ENCODE results near the gene TTC3.

Gene TTC3

DNA sequence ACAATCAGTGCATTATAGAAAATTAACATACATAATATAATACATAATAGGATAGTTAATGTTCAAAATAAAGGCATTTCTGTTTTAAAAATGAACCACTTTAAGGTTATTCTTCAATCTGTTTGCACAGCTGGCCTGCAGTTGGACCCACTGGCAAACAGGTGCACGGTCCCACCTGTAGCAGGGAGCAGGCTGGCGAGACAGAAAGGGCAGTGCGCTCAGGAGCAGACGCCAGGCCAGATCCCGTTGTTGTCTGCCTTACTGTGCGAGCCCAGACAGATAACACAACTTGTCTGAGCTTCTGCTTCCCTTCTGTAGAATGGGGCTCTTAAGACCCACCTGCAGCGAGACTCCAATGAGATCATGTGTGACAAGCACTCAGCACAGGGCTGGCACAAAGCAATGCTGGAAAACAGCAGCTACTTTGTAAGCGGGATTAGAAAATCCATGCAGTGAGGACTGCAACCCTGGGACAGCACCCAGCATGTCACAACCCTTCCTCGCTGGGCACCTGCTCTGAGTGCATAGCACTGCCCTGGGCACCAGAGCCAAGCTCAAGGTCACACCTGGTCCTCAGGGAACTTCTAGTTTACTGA, 160.6 kb downstream of the TTC3 start:
- TF ChIP-seq, protein P1, sequence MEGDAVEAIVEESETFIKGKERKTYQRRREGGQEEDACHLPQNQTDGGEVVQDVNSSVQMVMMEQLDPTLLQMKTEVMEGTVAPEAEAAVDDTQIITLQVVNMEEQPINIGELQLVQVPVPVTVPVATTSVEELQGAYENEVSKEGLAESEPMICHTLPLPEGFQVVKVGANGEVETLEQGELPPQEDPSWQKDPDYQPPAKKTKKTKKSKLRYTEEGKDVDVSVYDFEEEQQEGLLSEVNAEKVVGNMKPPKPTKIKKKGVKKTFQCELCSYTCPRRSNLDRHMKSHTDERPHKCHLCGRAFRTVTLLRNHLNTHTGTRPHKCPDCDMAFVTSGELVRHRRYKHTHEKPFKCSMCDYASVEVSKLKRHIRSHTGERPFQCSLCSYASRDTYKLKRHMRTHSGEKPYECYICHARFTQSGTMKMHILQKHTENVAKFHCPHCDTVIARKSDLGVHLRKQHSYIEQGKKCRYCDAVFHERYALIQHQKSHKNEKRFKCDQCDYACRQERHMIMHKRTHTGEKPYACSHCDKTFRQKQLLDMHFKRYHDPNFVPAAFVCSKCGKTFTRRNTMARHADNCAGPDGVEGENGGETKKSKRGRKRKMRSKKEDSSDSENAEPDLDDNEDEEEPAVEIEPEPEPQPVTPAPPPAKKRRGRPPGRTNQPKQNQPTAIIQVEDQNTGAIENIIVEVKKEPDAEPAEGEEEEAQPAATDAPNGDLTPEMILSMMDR (conservative IDR thresholded peaks at IDR 0.05) = no peak
- TF ChIP-seq ZFX (IDR thresholded peaks at IDR 0.05) = no peak
- no peak overlapping the region for H3K27ac ChIP-seq

DNA sequence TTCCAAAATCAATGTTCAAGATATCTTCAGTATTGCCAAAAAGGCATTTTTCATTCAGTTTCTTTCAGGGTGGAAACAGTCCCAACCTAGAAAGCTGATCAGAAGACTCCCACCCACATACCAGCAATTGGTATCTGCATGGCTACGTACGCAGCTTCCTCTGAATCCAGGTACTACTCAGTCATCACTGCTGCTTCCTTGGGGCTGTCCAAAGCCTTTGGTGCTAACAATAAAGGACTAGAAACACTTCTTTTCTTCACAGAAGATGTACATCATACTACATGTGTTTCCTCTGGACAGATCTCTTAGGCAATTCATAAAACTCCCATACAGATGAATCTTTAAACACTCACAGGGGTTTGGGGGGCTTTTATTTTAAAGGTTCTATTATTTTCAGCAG, 164.3 kb downstream of the TTC3 start:
- H3K27ac ChIP-seq = no peak overlapping the region
- no peak for TF ChIP-seq ZFX (IDR thresholded peaks at IDR 0.05)
- TF ChIP-seq, protein P1 (conservative IDR thresholded peaks at IDR 0.05) = no peak

DNA sequence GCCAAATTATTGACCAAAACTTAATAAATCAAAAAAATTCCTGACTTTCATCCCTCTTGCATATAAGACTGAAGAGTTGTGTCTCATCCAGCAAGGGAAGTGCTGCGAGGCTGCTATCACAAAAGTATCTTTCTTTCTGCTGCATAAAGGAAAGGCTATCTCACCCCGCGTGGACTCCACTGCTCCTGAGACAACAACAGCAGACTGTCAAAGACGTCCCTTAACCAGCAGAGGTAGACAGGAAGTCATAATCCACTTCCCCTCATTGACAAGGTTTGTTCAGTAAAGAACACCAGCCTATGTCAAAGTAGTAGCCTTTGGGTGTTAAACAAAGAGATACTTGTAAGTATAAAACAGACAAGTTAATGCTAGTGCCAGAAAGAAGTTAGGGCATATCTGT, 164.7 kb downstream of the TTC3 start:
- H3K27ac ChIP-seq = no peak overlapping the region
- TF ChIP-seq ZFX (IDR thresholded peaks at IDR 0.05) = no peak
- TF ChIP-seq, protein P1 (conservative IDR thresholded peaks at IDR 0.05) = no peak

DNA sequence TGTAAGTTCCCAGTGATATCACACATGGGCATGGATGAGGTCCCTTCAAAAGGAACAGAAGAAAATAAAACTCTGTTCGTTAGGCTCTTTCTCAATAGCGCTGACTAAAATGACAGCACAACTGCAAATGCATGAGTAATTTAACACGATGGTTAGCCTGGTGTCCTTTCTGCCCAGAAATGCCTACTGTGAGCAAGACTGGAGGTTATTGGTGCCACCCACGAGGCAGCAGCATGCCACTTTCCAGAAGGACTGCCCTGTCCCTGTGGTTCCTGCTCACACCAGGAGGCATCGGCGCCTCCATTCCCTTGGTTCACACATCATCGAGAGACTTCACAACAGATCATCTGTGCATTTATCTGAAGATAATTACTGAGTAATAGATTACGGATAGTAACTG, 167.9 kb downstream of the TTC3 start:
- TF ChIP-seq, protein P1 (conservative IDR thresholded peaks at IDR 0.05) = no peak
- no peak for TF ChIP-seq ZFX (IDR thresholded peaks at IDR 0.05)
- H3K27ac ChIP-seq = no peak overlapping the region

DNA sequence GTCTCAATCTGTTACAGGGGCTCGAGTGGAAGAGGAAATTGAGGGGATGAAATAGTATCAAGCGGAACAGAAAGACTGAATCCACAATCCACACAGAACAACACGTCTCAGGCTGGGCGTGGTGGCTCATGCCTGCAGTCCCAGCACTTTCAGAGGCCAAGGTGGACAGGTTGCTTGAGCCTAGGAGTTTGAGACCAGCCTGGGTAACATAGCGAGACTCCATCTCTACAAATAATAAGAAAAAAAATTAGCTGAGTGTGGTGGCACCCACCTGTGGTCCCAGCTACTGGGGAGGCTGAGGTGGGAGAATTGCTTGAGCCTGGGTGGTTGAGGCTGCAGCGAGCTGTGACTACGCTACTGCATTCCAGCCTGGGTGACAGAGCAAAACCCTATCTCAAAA, 168.4 kb downstream of the TTC3 start:
- TF ChIP-seq ZFX (IDR thresholded peaks at IDR 0.05) = no peak
- TF ChIP-seq, protein P1 (conservative IDR thresholded peaks at IDR 0.05) = no peak

DNA sequence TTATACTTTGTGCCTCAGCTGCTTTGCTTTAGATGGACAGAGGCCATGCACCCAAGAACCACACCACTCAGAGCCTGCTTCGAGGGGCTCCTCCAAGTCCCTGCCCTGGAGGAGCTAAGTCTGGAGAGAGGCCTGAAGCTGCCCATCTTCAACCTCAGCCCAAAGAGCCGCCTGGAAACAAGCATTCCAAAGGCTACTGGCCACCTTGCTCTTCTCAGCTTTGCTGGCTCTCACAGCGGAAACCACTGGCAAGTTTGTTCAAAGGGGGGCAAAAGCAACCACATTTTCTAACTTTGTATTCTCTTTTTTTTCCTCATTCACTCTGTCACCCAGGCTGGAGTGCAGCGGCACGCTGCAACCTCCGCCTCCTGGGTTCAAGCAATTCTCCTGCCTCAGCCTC, 170.9 kb downstream of the TTC3 start:
- TF ChIP-seq, protein P1 (conservative IDR thresholded peaks at IDR 0.05) = no peak
- TF ChIP-seq ZFX (IDR thresholded peaks at IDR 0.05) = no peak
- no peak overlapping the region for H3K27ac ChIP-seq

More for the DNA sequence above, 168.4 kb downstream of the TTC3 start:
- H3K27ac ChIP-seq = no peak overlapping the region

DNA sequence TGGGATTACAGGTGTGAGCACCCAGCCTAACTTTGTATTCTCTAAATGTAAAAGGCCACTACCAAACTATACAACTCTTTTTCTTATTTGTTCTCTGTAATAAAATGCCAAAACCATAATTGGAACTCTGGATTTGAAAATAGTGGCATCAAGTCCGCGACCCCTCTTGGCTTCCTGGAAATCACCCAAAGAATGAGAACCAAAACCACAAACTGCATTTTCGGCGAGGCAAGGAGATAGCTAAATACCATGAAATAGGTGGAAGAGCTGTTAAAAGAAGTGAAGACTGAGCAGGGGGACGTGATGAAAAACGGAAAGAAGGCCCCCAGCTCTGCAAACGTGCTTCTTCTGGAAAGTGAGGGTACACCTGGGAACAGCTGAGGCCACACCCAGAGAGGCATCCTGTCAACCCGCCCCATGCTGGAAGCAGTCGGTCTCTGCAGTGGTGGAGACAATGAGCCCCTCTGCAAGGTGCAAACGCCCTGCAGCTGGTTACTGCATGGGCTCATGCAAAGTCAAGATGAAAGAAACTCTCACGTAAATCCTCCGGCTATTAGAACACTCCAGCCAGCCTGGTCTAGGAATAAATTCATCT, 171.5 kb downstream of the TTC3 start:
- TF ChIP-seq, protein P1 (conservative IDR thresholded peaks at IDR 0.05) = no peak
- TF ChIP-seq ZFX (IDR thresholded peaks at IDR 0.05) = no peak
- no peak overlapping the region for H3K27ac ChIP-seq

Data from C4-2B (cell line).